HepG2 (cell line): ENCODE measurements around the gene ASXL1. TPM values are rescaled to one million over a fixed set of nuclear protein-coding genes. Genes with fewer than 3 reads are reported as not detected.

Experiments used
- CHCHD3 ChIP-seq: sonication (generic); formaldehyde crosslinking; IDR thresholded peaks from 2 replicates; pipeline ENCODE4 v1.8.0; 2022; ENCODE audit warnings: mild to moderate bottlenecking, missing genetic modification reagents, moderate library complexity
- CHD4 ChIP-seq: fragments of 200-600 bp; sonication (generic); IDR thresholded peaks from 2 replicates; pipeline ENCODE4 v1.7.0; 2017; ENCODE audit warnings: mild to moderate bottlenecking, low read length, borderline replicate concordance
- NCOA1 ChIP-seq: sonication (generic); formaldehyde crosslinking; IDR thresholded peaks from 2 replicates; pipeline ENCODE4 v1.9.0; 2021; ENCODE audit warnings: missing genetic modification reagents
- NFE2 ChIP-seq: sonication (generic); formaldehyde crosslinking; IDR thresholded peaks from 2 replicates; pipeline ENCODE4 v1.4.0; 2020; ENCODE audit warnings: missing genetic modification reagents
- PAX8 ChIP-seq: sonication (generic); formaldehyde crosslinking; IDR thresholded peaks from 2 replicates; pipeline ENCODE4 v1.8.0; 2022; ENCODE audit warnings: mild to moderate bottlenecking, missing genetic modification reagents, borderline replicate concordance
- SP1 ChIP-seq, 2 experiments: fragments of 450-650 bp in 1 of 2; sonication (generic) in 1 of 2; formaldehyde crosslinking in 1 of 2; IDR thresholded peaks; 2 replicates each; pipeline versions ENCODE4 v1.4.0 to v1.6.1; 2016 to 2020; ENCODE audit warnings: missing genetic modification reagents in 1 of 2
- SRSF4 ChIP-seq: fragments of 200-400 bp; formaldehyde crosslinking; IDR thresholded peaks from one replicate; pipeline ENCODE4 v1.6.1; 2018; ENCODE audit warnings: mild to moderate bottlenecking, low read depth, low read length, moderate library complexity; ENCODE audit not compliant: poor library complexity, severe bottlenecking
- TGIF2 ChIP-seq: IDR thresholded peaks from 2 replicates; pipeline ENCODE4 v1.6.1; 2016; ENCODE audit warnings: control low read depth, missing compliant biosample characterization
- THAP11 ChIP-seq: IDR thresholded peaks from 2 replicates; pipeline ENCODE4 v1.6.1; 2016; ENCODE audit warnings: missing biosample characterization, missing genetic modification reagents
- ZNF549 ChIP-seq: sonication (generic); formaldehyde crosslinking; IDR thresholded peaks from 2 replicates; pipeline ENCODE4 v1.5.0; 2020; ENCODE audit warnings: missing genetic modification reagents
- ZNF569 ChIP-seq: sonication (generic); formaldehyde crosslinking; IDR thresholded peaks from 2 replicates; pipeline ENCODE4 v1.5.0; 2020; ENCODE audit warnings: mild to moderate bottlenecking, missing genetic modification reagents, moderate library complexity, borderline replicate concordance
- ZNF589 ChIP-seq: sonication (generic); formaldehyde crosslinking; conservative IDR thresholded peaks from 2 replicates; pipeline ENCODE4 v1.8.0; 2022; ENCODE audit warnings: mild to moderate bottlenecking, moderate library complexity, missing genetic modification reagents
- ZNF619 ChIP-seq: sonication (generic); formaldehyde crosslinking; IDR thresholded peaks from 2 replicates; pipeline ENCODE4 v1.4.0; 2020; ENCODE audit warnings: mild to moderate bottlenecking, missing genetic modification reagents
- ZNF772 ChIP-seq: sonication (generic); formaldehyde crosslinking; IDR thresholded peaks from 2 replicates; pipeline ENCODE4 v1.5.0; 2020; ENCODE audit warnings: mild to moderate bottlenecking, missing genetic modification reagents
- ZNF839 ChIP-seq: sonication (generic); formaldehyde crosslinking; IDR thresholded peaks from 2 replicates; pipeline ENCODE4 v1.4.0; 2020; ENCODE audit warnings: missing genetic modification reagents, mild to moderate bottlenecking, borderline replicate concordance
- polyA plus RNA-seq, 8 experiments: library from polyadenylated mRNA; depleted of rRNA in 3 of 8; stranded (reverse) in 7 of 8; unstranded in 1 of 8; fragments of >200 nt; fragmentation: Illumina TruSeq in 4 of 8; extraction: Trizol in 4 of 8; gene quantifications; 2 replicates each; pipeline versions ENCODE4 v1.2.1 to v1.2.3, GENCODE V29; 2011 to 2016; ENCODE audit warnings: low read depth in 4 of 8, missing spikeins in 1 of 8, mixed read lengths in 1 of 8; ENCODE audit not compliant: insufficient read depth in 1 of 8
- total RNA-seq, 5 experiments: library from RNA; depleted of rRNA; stranded (reverse); fragments of >200 nt; fragmentation: Illumina TruSeq; extraction: Trizol; gene quantifications; 2 replicates each; pipeline ENCODE4 v1.2.3, GENCODE V29; 2016; ENCODE audit warnings: low read depth in 1 of 5
- TF ChIP-seq, protein P1 (sequence below): sonication (generic); formaldehyde crosslinking; IDR thresholded peaks from 2 replicates; pipeline ENCODE4 v1.5.0; 2020; ENCODE audit warnings: mild to moderate bottlenecking, missing genetic modification reagents
- TF ChIP-seq, protein P2 (sequence below): sonication (generic); formaldehyde crosslinking; conservative IDR thresholded peaks from 2 replicates; pipeline ENCODE4 v1.4.0; 2020; ENCODE audit warnings: missing genetic modification reagents
- TF ChIP-seq, protein P3 (sequence below): sonication (generic); formaldehyde crosslinking; IDR thresholded peaks from 2 replicates; pipeline ENCODE4 v1.5.0; 2020; ENCODE audit warnings: mild to moderate bottlenecking, missing genetic modification reagents
- TF ChIP-seq, protein P4 (sequence below): sonication (generic); formaldehyde crosslinking; IDR thresholded peaks from 2 replicates; pipeline ENCODE4 v1.4.0; 2020; ENCODE audit warnings: mild to moderate bottlenecking, missing genetic modification reagents

ASXL1 gene
- total and polyA plus RNA-seq, 2 of the 13 experiments (the other 11 are each of a cell fraction or from before 2014, with no cell fraction given) = 62.1 to 74.8 TPM

DNA sequence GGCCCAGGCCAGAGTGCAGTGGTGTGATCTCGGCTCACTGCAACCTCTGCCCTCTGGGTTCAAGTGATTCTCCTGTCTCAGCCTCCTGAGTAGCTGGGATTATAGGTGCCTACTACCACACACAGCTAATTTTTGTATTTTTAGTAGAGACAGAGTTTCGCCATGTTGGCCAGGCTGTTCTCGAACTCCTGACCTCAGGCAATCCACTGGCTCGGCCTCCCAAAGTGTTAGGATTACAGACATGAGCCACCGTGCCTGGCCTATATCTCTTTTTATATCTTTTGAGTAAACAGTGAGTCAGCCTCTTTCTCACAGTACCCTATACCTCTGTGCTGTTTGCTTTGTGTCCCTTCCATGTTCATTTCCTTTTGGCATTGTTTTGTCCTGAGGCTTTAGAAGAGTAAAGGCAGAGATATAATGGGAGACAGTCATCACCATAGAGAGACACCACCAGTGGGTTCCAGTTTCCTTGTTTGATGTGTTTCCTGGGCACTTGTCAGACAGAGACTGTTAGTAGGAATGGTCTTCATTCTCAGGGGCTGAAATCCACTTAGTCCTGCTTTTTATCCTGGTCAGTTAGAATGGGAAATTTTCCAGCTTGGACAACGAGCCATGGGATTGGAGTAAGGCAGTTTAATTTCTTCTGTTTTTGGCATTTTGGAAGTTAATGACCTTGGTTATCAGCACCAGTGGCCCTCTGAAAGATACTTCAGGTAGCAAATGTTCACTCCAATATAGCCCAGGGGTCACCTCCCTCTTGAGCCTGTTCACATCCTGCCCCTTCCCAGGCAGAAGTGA lies 32.2 kb upstream of the ASXL1 start (continued):
- TF ChIP-seq, protein P1, sequence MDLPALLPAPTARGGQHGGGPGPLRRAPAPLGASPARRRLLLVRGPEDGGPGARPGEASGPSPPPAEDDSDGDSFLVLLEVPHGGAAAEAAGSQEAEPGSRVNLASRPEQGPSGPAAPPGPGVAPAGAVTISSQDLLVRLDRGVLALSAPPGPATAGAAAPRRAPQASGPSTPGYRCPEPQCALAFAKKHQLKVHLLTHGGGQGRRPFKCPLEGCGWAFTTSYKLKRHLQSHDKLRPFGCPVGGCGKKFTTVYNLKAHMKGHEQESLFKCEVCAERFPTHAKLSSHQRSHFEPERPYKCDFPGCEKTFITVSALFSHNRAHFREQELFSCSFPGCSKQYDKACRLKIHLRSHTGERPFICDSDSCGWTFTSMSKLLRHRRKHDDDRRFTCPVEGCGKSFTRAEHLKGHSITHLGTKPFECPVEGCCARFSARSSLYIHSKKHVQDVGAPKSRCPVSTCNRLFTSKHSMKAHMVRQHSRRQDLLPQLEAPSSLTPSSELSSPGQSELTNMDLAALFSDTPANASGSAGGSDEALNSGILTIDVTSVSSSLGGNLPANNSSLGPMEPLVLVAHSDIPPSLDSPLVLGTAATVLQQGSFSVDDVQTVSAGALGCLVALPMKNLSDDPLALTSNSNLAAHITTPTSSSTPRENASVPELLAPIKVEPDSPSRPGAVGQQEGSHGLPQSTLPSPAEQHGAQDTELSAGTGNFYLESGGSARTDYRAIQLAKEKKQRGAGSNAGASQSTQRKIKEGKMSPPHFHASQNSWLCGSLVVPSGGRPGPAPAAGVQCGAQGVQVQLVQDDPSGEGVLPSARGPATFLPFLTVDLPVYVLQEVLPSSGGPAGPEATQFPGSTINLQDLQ = no peak
- peak; percentile 45 for TF ChIP-seq ZNF772 (CRISPR knock-in tag)
- TF ChIP-seq CHCHD3 (CRISPR knock-in tag) = no peak
- TF ChIP-seq SP1 (IDR thresholded peaks at IDR 0.05) = no peak
- no peak for TF ChIP-seq SP1 (CRISPR knock-in tag; IDR thresholded peaks at IDR 0.05)
- TF ChIP-seq, protein P2, sequence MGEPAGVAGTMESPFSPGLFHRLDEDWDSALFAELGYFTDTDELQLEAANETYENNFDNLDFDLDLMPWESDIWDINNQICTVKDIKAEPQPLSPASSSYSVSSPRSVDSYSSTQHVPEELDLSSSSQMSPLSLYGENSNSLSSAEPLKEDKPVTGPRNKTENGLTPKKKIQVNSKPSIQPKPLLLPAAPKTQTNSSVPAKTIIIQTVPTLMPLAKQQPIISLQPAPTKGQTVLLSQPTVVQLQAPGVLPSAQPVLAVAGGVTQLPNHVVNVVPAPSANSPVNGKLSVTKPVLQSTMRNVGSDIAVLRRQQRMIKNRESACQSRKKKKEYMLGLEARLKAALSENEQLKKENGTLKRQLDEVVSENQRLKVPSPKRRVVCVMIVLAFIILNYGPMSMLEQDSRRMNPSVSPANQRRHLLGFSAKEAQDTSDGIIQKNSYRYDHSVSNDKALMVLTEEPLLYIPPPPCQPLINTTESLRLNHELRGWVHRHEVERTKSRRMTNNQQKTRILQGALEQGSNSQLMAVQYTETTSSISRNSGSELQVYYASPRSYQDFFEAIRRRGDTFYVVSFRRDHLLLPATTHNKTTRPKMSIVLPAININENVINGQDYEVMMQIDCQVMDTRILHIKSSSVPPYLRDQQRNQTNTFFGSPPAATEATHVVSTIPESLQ (CRISPR knock-in tag) = no peak
- TF ChIP-seq, protein P3, sequence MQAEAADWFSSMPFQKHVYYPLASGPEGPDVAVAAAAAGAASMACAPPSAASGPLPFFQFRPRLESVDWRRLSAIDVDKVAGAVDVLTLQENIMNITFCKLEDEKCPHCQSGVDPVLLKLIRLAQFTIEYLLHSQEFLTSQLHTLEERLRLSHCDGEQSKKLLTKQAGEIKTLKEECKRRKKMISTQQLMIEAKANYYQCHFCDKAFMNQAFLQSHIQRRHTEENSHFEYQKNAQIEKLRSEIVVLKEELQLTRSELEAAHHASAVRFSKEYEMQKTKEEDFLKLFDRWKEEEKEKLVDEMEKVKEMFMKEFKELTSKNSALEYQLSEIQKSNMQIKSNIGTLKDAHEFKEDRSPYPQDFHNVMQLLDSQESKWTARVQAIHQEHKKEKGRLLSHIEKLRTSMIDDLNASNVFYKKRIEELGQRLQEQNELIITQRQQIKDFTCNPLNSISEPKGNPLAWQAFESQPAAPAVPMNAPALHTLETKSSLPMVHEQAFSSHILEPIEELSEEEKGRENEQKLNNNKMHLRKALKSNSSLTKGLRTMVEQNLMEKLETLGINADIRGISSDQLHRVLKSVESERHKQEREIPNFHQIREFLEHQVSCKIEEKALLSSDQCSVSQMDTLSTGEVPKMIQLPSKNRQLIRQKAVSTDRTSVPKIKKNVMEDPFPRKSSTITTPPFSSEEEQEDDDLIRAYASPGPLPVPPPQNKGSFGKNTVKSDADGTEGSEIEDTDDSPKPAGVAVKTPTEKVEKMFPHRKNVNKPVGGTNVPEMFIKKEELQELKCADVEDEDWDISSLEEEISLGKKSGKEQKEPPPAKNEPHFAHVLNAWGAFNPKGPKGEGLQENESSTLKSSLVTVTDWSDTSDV (CRISPR knock-in tag) = no peak; the same call in 1 of the 2 replicates
- TF ChIP-seq CHD4 = peak; percentile 97; the same call in 1 of the 2 replicates
- no peak for TF ChIP-seq PAX8 (CRISPR knock-in tag)
- no peak for TF ChIP-seq SRSF4
- peak; percentile 75 for TF ChIP-seq THAP11 (CRISPR knock-in tag)
- TF ChIP-seq ZNF619 (CRISPR knock-in tag) = no peak
- no peak for TF ChIP-seq ZNF839 (CRISPR knock-in tag)
- TF ChIP-seq, protein P4, sequence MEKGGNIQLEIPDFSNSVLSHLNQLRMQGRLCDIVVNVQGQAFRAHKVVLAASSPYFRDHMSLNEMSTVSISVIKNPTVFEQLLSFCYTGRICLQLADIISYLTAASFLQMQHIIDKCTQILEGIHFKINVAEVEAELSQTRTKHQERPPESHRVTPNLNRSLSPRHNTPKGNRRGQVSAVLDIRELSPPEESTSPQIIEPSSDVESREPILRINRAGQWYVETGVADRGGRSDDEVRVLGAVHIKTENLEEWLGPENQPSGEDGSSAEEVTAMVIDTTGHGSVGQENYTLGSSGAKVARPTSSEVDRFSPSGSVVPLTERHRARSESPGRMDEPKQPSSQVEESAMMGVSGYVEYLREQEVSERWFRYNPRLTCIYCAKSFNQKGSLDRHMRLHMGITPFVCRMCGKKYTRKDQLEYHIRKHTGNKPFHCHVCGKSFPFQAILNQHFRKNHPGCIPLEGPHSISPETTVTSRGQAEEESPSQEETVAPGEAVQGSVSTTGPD (CRISPR knock-in tag) = peak; percentile 48; the same call in 1 of the 2 replicates
- TF ChIP-seq ZNF549 (CRISPR knock-in tag) = no peak
- no peak for TF ChIP-seq NCOA1 (CRISPR knock-in tag)
- no peak for TF ChIP-seq ZNF569
- TF ChIP-seq TGIF2 = no peak
- peak; percentile 89; the same call in 1 of the 2 replicates for TF ChIP-seq NFE2 (CRISPR knock-in tag)
- no peak for TF ChIP-seq ZNF589 (CRISPR knock-in tag)
